GM13977 (cell line): ENCODE measurements around the gene CDC45.

Source experiments
- DNase-seq: peaks from one replicate; pipeline ENCODE4 v3.0.0; 2012; ENCODE audit warnings: low spot score
- in situ Hi-C: fragments of 300-500 bp; cut with MboI; formaldehyde crosslinking; loops from one replicate; pipeline ENCODE4 v1.12.0; 2022; ENCODE audit warnings: low sequenced_read_pairs, low pct_unique_long_range_greater_than_20kb, mixed read lengths, inconsistent platforms; ENCODE audit not compliant: unreplicated experiment
- TF ChIP-seq, protein P1 (sequence below): IDR thresholded peaks from 2 replicates; pipeline ENCODE4 v1.5.1; 2012; ENCODE audit warnings: mild to moderate bottlenecking, control low read depth; ENCODE audit not compliant: insufficient read depth; ENCODE audit errors: extremely low read depth, missing control alignments

CDC45 gene

DNA sequence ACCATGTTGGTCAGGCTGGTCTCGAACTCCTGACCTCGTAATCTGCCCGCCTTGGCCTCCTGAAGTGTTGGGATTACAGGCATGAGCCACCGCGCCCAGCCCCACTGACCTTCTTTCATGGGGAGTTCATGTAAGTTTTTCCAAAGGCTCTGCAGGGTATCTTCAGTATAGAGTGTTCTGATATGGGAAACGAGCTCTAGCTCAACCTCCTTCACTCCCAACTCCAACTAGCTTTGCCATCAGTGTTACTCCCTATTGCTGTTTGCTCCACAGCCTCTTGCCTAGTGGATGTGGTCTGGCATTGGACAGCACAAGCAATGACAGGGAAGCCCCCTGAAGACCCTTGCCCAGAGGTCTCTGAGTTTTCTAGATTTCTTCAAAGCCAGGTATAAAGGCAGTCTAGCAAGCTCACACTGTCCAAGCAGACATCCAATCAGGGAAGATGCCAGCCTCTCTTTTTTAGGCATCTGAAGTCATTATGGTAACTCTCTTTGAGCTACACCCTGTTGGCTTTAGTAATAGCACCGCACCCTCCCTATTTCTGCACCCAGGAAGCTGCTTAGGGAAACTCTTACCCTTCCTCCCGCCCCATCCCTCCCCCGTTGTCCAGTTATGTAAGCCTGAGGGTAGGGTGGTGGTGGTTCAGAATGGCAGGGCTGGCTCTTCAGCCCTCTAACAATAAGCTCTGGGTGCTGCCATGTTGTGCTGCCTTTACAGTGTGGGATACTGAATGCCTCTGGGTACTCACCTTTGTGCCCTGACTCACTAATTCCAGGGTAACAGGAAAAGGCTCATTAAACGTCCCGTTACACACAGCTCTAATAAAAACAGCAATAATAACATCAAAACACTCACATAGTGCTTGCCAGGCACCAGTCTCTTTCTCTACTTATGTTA is 85.9 kb downstream of the CDC45 start:
- DNase-seq: no peak
- in situ Hi-C loops: no loop called here
- TF ChIP-seq, protein P1, sequence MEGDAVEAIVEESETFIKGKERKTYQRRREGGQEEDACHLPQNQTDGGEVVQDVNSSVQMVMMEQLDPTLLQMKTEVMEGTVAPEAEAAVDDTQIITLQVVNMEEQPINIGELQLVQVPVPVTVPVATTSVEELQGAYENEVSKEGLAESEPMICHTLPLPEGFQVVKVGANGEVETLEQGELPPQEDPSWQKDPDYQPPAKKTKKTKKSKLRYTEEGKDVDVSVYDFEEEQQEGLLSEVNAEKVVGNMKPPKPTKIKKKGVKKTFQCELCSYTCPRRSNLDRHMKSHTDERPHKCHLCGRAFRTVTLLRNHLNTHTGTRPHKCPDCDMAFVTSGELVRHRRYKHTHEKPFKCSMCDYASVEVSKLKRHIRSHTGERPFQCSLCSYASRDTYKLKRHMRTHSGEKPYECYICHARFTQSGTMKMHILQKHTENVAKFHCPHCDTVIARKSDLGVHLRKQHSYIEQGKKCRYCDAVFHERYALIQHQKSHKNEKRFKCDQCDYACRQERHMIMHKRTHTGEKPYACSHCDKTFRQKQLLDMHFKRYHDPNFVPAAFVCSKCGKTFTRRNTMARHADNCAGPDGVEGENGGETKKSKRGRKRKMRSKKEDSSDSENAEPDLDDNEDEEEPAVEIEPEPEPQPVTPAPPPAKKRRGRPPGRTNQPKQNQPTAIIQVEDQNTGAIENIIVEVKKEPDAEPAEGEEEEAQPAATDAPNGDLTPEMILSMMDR: no peak

DNA sequence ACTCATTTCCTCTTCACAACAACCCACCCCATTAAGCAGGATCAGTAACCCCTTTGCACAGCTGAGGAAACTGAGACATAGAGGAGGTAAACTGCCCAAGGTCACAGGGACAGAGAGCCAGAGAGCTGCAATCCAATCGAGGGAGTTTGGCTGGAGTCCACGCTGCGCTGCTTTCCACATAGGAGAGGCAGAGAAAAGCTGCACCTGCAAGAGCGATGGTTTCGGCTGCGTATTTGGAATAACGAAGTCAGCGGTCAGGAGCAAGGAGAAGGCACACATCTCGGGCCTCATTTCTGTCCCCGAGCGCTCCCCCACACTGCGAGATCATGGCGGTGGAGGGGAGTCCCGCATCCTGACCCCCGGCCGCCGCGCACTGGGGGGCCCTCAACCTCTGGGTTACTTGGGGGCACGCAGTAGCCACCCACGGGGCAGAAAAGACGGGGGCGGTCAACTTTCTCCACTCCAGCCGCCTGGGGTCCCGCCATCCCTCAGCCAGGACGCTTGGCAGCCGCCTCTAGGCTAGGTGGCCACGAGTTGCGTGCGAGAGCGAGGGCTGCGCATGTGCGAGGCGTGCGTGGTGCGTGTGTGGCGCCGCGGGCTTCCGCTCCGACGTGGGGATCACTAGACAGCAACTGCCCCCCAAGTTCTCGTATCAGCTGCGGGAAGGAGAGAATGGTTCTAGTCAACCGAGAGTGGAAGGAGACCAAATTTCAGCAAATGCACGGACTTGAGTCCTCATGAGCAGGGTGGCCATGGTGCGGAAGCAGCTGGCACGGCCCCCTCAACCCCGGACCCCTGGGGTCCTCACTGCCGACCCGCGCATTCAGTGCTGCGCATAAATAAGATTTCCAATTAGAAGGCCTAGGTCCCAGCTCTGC is 86.8 kb downstream of the CDC45 start:
- TF ChIP-seq, protein P1: no peak
- in situ Hi-C loops: no loop called here

DNA sequence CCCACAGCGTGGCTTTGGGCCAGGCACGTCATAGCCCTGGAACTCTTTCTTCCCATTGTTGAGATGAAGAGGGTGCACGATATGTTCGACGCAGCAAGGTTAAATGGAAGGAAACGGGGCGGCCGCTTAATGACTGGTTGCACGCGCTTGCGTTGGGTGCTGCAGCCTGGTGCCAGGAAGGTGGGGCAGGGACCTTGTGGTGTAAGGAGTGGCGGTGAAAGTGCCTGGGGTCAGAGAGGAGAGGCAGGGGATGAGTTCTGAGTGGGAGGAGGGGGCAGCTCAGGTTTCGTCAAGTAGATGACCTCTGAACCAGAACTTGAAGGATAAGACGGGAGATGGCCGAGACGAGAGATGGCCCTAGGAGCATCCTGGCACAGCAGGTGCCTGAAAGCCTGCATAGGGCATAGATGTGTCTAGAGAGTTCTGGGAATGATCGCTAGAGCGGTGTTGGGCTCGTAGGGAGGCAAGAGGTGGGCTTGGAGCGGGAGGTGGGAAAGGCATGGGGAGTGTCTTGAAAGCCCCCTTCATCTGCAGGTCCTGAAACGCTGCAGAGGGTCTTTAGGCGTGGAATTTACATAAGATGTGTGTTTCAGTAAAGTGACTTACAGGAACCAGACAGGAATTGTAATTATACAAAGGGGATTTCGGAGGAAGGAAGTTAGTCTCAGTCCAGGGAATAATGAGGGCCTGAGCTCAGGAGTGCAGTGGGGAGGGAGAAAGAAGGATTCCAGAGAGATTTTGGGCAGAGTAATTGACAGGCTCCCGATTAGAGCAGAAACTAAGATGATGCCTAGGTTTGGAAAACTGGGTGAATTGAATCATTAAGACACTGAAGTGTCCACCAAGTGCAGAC is 87.7 kb downstream of the CDC45 start:
- TF ChIP-seq, protein P1: no peak
- no peak for DNase-seq
- in situ Hi-C loops: no loop called here

More for the DNA sequence above, 86.8 kb downstream of the CDC45 start:
- DNase-seq: no peak

DNA sequence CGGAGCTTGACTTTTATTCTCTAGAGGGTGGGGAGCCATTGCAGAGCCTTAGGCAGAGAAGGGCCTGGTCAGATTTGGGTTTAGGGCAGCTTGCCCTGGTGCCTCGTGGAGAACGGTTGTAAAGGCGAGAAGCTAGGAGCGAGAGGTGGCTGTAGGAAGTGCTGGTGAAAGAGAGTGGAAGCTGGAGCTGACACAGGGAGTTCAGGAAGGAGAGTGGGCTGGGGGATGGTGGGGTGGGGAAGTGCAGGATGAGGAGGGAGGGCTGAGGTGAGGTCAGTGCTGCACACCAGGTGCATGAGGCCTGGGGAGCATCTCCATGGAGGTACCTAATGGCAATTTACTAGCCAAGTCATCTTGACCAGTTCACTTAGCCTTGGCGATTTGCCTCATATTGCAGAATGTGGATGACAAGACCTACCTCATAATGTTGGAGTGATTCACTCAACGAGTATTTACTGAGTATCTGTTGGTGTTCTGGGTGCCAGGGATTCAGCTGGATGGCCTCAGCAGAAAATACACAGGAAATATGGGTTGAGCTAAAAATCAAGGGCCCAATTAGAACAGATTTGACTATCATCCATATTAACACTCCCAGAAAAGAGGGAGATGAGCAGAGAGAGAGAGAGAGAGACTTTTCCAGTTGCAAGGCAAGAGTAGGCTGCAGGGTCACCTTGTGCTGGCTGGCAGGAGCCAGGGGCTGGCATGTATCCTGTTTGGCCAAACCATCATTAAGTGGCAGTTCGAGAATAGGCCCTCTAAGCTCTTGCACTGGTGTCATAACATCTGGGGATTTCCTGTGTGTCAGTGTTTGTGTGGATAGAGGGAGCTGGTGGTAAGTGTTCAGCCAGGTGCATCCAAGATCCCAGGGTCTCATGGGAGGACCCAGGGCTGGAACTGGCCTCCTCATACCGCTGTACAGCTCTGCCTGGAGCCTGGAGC is 88.9 kb downstream of the CDC45 start:
- no peak for DNase-seq
- in situ Hi-C loops: no loop called here
- TF ChIP-seq, protein P1: no peak

DNA sequence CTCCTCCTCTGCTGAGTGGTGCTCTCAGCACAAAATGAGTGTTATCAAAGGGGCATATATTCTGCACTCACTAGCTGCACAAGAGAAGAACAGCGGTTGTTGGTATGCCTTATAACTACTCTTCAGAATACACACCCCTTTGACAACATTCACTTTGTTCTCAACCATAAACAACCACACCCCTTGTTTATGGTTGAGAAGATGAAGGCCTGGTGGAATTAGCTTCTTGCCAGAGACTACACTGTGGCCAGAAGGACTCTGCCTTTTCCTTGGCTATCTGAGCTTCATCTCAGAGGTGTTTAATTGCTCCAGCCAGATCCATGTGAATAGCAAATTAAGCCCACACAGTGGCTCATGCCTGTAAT is 89.5 kb downstream of the CDC45 start:
- DNase-seq: no peak
- TF ChIP-seq, protein P1: no peak
- in situ Hi-C loops: no loop called here
